Measurements from ENCODE around the gene OPTC.
"Not testable (repeated sequence)": the region's sequence is repeated elsewhere in the genome, so short reads cannot be mapped to it uniquely, and the experiment has no call there.

The OPTC gene

GRCh38 chr1:203493901-203494300 is at the start of gene OPTC:
Gene OPTC, plus strand, starts transcription at chr1:203494153. Its CDS starts 1,853 bp downstream, at chr1:203496006.
- DNase-seq: no peak

GRCh38 chr1:203444171-203444576 is 49.8 kb upstream of the OPTC start:
- no peak for DNase-seq

- DNase-seq: no peak
Observed at GRCh38 chr1:203447151-203447550, 46.8 kb upstream of the OPTC start.

- DNase-seq: not testable (repeated sequence)
Observed at GRCh38 chr1:203447598-203447997, 46.4 kb upstream of the OPTC start.

- no peak for DNase-seq
Observed at GRCh38 chr1:203448521-203449061, 45.4 kb upstream of the OPTC start.

- no peak for DNase-seq
Observed at GRCh38 chr1:203450001-203450400, 44.0 kb upstream of the OPTC start.

GRCh38 chr1:203450479-203451149 is 43.3 kb upstream of the OPTC start:
- no peak for DNase-seq

GRCh38 chr1:203451836-203452784 is 41.8 kb upstream of the OPTC start:
- no peak for DNase-seq

GRCh38 chr1:203453016-203453415 is 40.9 kb upstream of the OPTC start:
- DNase-seq: no peak

GRCh38 chr1:203453616-203454015 is 40.3 kb upstream of the OPTC start:
- no peak for DNase-seq

- no peak for DNase-seq
Observed at GRCh38 chr1:203454986-203455471, 38.9 kb upstream of the OPTC start.

GRCh38 chr1:203455706-203456105 is 38.2 kb upstream of the OPTC start:
- no peak for DNase-seq

- no peak for DNase-seq
Observed at GRCh38 chr1:203456577-203456976, 37.4 kb upstream of the OPTC start.

- DNase-seq: no peak
Observed at GRCh38 chr1:203458078-203458477, 35.9 kb upstream of the OPTC start.

- no peak for DNase-seq
Observed at GRCh38 chr1:203459671-203460201, 34.2 kb upstream of the OPTC start.

- no peak for DNase-seq
Observed at GRCh38 chr1:203461717-203462116, 32.2 kb upstream of the OPTC start.

- no peak for DNase-seq
Observed at GRCh38 chr1:203462143-203462542, 31.8 kb upstream of the OPTC start.

- no peak for DNase-seq
Observed at GRCh38 chr1:203462878-203463277, 31.1 kb upstream of the OPTC start.

GRCh38 chr1:203463469-203464062 is 30.4 kb upstream of the OPTC start:
- no peak for DNase-seq

GRCh38 chr1:203464226-203464625 is 29.7 kb upstream of the OPTC start:
- no peak for DNase-seq

- DNase-seq: no peak
Observed at GRCh38 chr1:203464743-203465142, 29.2 kb upstream of the OPTC start.

- DNase-seq: no peak
Observed at GRCh38 chr1:203465146-203465798, 28.7 kb upstream of the OPTC start.
